Right hindlimb (tissue), 1 donor: Measurements from ENCODE around the gene NUTM2G.
"Not testable (repeated sequence)": the region's sequence is repeated elsewhere in the genome, so short reads cannot be mapped to it uniquely, and the experiment has no call there.

Experiments used
- DNase-seq: peaks from one replicate; pipeline ENCODE4 v3.0.0-alpha.2; 2018

The NUTM2G gene

GRCh38 chr9:96949346-96949745 is 20.7 kb downstream of the NUTM2G start:
- not testable (repeated sequence) for DNase-seq

- not testable (repeated sequence) for DNase-seq
Measured at GRCh38 chr9:96950539-96950938, 21.9 kb downstream of the NUTM2G start.

GRCh38 chr9:96967591-96967990 is 38.9 kb downstream of the NUTM2G start:
- DNase-seq, result not testable (repeated sequence)

DNA sequence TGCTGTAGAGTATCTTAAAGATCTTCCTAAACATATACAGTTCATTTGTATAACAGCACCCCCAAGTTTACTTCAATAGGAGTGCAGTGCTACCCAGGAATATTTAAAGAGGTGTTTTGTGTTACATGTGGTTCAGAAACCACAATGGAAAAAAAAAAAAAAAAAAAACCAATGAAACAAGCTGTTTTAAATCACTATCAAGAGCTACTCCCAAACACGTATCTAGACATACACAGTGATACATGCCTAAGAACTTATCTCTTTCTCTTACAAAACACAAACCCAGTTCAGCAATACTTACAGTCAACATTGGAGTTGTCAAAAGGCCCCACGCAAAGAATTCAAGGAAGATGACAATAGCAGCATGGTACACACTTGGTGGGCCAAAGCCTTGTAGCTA is 43.9 kb downstream of the NUTM2G start:
- DNase-seq, result not testable (repeated sequence)

GRCh38 chr9:96974037-96974436 is 45.4 kb downstream of the NUTM2G start:
- DNase-seq, result not testable (repeated sequence)

DNA sequence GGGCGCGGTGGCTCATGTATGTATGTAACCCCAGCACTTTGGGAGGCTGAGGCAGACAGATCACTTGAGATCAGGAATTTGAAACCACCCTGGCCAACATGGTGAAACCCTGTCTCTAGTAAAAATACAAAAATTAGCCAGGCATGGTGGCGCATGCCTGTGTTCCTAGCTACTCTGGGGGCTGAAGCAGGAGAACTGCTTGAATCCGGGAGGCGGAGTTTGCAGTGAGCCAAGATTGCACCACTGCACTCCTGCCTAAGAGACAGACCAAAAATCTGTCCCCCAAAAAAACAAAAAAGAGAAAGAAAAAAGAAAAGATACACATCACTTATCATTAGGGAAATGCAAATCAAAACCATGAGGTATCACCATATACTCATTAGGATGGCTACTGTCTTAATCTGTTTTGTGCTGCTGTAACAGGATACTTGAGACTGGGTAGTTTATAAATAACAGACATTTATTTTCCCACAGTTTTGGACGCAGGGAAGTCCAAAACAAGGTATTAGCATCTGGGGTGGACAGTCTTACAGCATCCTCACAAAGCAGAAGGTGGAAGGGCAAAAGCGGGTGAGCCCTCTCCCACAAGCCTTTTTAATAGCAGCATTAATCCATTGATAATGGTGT is 55.0 kb downstream of the NUTM2G start:
- not testable (repeated sequence) for DNase-seq

GRCh38 chr9:96984139-96984538 is 55.5 kb downstream of the NUTM2G start:
- not testable (repeated sequence) for DNase-seq

DNA sequence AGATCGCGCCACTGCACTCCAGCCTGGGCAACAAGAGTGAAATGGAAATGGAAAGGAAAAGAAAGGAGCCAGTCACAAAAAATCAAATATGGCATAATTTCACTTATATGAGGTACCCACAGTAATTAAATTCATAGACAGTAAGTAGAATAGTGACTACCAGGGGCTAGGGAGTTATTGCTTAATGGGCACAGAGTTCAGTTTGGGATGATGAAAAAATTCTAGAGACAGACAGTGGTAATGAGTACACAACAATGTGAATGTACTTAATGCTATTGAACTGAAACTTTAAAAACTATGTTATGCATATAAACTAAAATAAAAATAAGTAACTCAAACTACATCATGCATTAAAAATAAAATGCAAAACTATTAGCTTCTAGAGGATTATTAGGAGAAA is 56.2 kb downstream of the NUTM2G start:
- DNase-seq, result not testable (repeated sequence)
